Gastrocnemius medialis (tissue), 4 donors: ENCODE results near the gene BAHCC1.

Source experiments
- POLR2A ChIP-seq, 2 donors: fragments of 450-650 bp; IDR thresholded peaks; one replicate each; pipeline ENCODE4 v1.6.1; 2017; ENCODE audit warnings: antibody characterized with exemption in 2 of 2, mild to moderate bottlenecking in 2 of 2, moderate library complexity in 2 of 2
- TF ChIP-seq, protein P1 (sequence below), 5 experiments: fragments of 450-650 bp in 3 of 5; fragments of 200-600 bp in 2 of 5; sonication (generic) in 2 of 5; IDR thresholded peaks in 4 of 5; conservative IDR thresholded peaks in 1 of 5; 1 replicate in 4 of 5; 2 replicates in 1 of 5; pipeline ENCODE4 v1.5.1; 2016 to 2019; ENCODE audit warnings: antibody characterized with exemption in 5 of 5, mild to moderate bottlenecking in 3 of 5, moderate library complexity in 3 of 5

DNA sequence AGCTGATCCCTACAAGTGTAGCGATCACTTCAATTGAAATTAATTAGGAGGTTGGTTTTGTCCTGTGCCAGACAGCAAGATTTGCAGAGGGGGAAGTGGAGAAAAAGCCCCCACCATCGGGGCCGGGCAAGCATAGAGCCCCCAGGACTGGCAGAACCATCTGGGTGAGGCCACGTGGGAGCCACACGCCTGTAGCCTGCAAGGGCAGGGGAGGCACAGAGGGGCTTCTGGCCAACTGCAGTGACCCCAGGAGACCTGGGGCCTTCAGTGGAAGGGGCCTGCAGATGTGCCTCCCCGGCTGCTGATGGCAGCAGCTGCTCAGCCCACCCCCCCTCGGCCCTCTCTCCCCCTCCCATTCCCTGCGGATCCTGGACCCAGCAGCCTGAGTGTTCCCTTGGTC, 54.1 kb downstream of the BAHCC1 start:
- TF ChIP-seq, protein P1, sequence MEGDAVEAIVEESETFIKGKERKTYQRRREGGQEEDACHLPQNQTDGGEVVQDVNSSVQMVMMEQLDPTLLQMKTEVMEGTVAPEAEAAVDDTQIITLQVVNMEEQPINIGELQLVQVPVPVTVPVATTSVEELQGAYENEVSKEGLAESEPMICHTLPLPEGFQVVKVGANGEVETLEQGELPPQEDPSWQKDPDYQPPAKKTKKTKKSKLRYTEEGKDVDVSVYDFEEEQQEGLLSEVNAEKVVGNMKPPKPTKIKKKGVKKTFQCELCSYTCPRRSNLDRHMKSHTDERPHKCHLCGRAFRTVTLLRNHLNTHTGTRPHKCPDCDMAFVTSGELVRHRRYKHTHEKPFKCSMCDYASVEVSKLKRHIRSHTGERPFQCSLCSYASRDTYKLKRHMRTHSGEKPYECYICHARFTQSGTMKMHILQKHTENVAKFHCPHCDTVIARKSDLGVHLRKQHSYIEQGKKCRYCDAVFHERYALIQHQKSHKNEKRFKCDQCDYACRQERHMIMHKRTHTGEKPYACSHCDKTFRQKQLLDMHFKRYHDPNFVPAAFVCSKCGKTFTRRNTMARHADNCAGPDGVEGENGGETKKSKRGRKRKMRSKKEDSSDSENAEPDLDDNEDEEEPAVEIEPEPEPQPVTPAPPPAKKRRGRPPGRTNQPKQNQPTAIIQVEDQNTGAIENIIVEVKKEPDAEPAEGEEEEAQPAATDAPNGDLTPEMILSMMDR (IDR thresholded peaks at IDR 0.05 in 4 of 5, conservative IDR thresholded peaks at IDR 0.05 in 1 of 5): no peak
- no peak for TF ChIP-seq POLR2A (IDR thresholded peaks at IDR 0.05)
